ENCODE results near the gene TGDS. TPM values are rescaled to one million over a fixed set of nuclear protein-coding genes. Genes with fewer than 3 reads are reported as not detected.

TGDS gene
- total RNA-seq, 1 donor from 2014 or later: 12.2 TPM

- H3K4me3 ChIP-seq (ENCODE audit: low read depth, low read length): no peak overlapping the region
- TF ChIP-seq, protein P1, sequence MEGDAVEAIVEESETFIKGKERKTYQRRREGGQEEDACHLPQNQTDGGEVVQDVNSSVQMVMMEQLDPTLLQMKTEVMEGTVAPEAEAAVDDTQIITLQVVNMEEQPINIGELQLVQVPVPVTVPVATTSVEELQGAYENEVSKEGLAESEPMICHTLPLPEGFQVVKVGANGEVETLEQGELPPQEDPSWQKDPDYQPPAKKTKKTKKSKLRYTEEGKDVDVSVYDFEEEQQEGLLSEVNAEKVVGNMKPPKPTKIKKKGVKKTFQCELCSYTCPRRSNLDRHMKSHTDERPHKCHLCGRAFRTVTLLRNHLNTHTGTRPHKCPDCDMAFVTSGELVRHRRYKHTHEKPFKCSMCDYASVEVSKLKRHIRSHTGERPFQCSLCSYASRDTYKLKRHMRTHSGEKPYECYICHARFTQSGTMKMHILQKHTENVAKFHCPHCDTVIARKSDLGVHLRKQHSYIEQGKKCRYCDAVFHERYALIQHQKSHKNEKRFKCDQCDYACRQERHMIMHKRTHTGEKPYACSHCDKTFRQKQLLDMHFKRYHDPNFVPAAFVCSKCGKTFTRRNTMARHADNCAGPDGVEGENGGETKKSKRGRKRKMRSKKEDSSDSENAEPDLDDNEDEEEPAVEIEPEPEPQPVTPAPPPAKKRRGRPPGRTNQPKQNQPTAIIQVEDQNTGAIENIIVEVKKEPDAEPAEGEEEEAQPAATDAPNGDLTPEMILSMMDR (conservative IDR thresholded peaks at IDR 0.05; ENCODE audit: low read depth, low read length): no peak
- no peak for DNase-seq (ENCODE audit: low read depth)
Measured at GRCh38 chr13:94630858-94631257, 34.9 kb upstream of the TGDS start.

GRCh38 chr13:94623316-94623715 is 27.4 kb upstream of the TGDS start:
- TF ChIP-seq, protein P1 (conservative IDR thresholded peaks at IDR 0.05; ENCODE audit: low read depth, low read length): no peak
- H3K4me3 ChIP-seq (ENCODE audit: low read depth, low read length): no peak overlapping the region

DNA sequence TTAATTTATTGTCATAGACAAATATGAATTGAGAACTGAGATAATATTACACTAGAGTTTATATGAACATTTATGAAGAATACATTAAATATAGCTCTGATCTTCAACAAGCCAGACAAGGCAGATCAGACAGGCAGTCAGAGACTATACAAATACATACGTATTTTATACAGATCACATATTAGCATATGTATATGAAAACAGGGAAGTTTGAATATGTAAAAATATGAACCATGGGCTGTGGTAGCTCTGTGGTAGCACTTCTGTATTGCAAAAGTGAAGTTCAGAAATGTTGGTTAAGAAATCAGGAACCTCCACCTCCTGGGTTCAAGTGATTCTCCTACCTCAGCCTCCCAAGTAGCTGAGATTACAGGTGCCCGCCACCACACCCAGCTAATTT is 26.4 kb upstream of the TGDS start:
- H3K4me3 ChIP-seq (ENCODE audit: low read depth, low read length): no peak overlapping the region

More at GRCh38 chr13:94623316-94623715, 27.4 kb upstream of the TGDS start:
- no peak for DNase-seq (ENCODE audit: low read depth)

GRCh38 chr13:94620286-94620896 is 24.4 kb upstream of the TGDS start:
- TF ChIP-seq, protein P1 (conservative IDR thresholded peaks at IDR 0.05; ENCODE audit: low read depth, low read length): peak; percentile 80
- DNase-seq (ENCODE audit: low read depth): no peak
- no peak overlapping the region for H3K4me3 ChIP-seq (ENCODE audit: low read depth, low read length)

More for the DNA sequence above, 26.4 kb upstream of the TGDS start:
- DNase-seq (ENCODE audit: low read depth): no peak
- TF ChIP-seq, protein P1 (conservative IDR thresholded peaks at IDR 0.05; ENCODE audit: low read depth, low read length): no peak

GRCh38 chr13:94617389-94618000 is 21.5 kb upstream of the TGDS start:
- DNase-seq (ENCODE audit: low read depth): no peak
- TF ChIP-seq, protein P1 (conservative IDR thresholded peaks at IDR 0.05; ENCODE audit: low read depth, low read length): peak; percentile 70

GRCh38 chr13:94613051-94613450 is 17.1 kb upstream of the TGDS start:
- DNase-seq (ENCODE audit: low read depth): no peak
- TF ChIP-seq, protein P1 (conservative IDR thresholded peaks at IDR 0.05; ENCODE audit: low read depth, low read length): no peak
- no peak overlapping the region for H3K4me3 ChIP-seq (ENCODE audit: low read depth, low read length)

More at GRCh38 chr13:94617389-94618000, 21.5 kb upstream of the TGDS start:
- no peak overlapping the region for H3K4me3 ChIP-seq (ENCODE audit: low read depth, low read length)

DNA sequence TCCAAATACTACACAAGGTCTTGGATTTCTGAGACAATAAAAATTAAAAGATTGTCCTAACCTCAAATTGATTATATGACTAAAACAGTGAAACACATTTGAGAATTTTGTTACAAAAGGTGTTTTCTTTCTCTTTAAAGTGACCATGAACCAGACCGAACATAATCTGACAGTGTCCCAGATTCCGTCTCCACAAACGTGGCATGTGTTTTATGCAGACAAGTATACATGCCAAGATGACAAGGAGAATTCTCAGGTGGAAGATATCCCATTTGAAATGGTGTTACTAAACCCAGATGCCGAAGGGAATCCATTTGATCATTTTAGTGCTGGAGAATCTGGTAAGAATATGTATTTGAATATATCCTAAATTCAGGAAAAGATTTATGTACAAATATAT is 16.1 kb upstream of the TGDS start:
- DNase-seq (ENCODE audit: low read depth): no peak
- TF ChIP-seq, protein P1 (conservative IDR thresholded peaks at IDR 0.05; ENCODE audit: low read depth, low read length): no peak
- no peak overlapping the region for H3K4me3 ChIP-seq (ENCODE audit: low read depth, low read length)

Data from epithelial cell of proximal tubule (primary cell).